T1000 (cell line): ENCODE results near the gene TSEN2.
"Not testable (repeated sequence)": the region's sequence is repeated elsewhere in the genome, so short reads cannot be mapped to it uniquely, and the experiment has no call there.

ENCODE experiments used
- DNase-seq: peaks from one replicate; lab custom pipeline; 2025; ENCODE audit warnings: mixed read lengths; lab: John Stamatoyannopoulos, UW

Gene TSEN2

DNA sequence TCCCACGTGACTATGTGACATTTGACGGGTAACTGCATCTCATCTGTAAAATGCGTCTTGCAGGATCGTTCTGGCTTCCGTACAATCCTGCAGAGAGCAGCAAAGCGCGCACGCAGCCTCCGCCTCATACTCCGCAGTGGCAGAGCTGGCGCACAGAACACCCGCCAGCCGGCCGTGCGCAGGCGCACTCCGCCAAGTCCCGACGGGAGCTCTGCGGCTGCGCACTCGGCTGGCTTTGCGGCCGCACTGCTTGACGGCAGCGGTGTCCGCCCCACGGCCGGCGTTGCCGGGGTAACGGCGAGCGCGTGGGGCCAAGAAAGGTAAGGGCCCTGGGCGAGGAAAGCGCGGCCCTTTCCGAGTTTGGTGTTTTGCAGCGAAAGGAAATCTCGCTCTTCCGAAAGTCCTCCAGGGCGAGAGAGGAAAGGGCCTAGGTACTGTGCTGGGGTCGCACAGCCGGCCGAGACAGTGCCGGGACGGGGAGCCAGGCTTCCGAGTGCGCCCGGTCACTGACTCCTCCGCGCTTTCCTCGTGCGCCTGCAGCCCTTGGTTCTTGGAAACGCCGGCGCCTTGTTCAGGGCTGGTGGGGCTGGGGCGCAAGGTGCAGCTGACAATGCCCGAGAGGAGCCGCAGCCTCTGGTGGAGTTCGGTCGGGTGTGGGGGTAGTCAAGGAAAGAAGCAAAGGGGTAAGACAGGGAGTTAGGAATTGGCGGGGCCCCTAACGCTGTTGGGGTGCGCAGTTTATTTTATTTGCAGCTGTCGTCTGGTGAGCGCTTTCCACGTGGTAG is at the start of gene TSEN2:
Gene TSEN2, plus strand, starts transcription at position 283 of the 785 bp plus-strand sequence. CDS start 5,321 bp downstream, outside the sequence.
- peak; percentile 97 for DNase-seq

DNA sequence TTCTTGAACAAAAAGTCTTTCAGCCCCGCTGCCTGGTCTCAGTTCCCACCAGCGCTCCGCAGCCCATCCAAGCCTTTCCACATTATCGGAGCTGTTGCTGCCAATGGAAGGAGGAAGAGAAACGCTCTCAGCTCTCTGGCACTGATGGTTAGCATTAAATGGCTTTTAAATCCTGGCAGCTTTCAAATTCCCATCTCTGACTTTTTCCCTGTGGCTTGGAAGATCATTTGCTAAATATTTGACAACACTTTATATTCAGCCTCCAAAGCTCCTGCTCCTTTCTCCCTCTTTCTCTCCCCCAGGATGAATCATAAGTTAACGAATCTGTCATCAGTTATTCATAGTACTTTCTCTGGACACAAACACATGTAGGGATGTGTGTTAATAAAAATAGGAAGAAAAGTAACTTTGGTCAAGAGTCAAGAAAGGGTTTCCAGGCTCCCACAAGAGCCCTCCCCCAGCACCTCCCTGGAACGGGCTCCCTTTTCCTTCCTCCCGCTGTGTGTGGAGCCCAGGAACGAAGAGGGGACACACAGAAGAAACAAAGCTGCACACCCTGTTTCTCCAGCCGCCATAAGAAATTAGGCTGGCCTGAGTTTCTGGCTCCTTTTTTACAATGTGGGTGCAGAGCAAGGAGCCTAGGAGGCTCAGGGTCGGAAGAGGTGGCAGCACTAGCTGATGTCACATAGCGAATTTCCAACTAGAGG is 47.6 kb upstream of the TSEN2 start:
- DNase-seq = no peak

DNA sequence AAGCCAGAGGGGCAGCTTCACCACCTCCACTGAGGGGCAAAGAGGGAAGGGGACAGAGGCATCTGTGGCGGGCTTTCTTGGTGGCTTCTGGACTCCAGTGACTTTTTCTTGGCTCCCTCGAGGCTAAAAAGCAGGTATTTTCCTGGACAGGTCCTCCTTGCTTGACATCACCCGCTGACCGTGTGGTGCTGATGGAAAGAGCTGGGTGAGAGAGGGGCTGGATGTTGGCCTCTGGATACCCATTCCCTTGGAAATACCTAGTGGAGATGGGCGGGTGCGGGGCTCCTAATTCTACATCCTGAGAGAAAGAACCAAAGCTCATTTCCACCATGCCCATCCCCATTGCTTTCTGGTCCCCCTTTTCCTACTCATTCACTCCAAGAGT is 47.1 kb upstream of the TSEN2 start:
- DNase-seq = no peak

DNA sequence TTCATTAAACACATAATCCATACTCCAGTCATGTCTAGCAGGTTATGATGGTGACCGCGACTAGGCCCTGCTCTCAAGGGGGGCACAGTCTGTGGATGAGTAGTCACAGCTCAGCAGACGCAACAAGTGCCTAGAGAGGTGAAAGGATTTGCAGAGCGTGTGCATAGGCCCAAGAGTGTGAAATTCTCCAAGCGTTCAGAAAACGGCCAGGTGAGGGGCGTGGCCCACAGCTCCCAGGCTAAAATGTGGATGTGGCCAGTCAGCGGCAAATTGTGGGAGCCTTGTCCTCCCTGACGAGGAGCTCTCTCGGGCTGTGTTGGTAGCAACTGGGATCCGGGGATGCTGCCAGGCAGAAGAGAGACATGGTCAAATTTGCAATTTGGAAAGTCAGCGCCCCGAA is 46.4 kb upstream of the TSEN2 start:
- no peak for DNase-seq

DNA sequence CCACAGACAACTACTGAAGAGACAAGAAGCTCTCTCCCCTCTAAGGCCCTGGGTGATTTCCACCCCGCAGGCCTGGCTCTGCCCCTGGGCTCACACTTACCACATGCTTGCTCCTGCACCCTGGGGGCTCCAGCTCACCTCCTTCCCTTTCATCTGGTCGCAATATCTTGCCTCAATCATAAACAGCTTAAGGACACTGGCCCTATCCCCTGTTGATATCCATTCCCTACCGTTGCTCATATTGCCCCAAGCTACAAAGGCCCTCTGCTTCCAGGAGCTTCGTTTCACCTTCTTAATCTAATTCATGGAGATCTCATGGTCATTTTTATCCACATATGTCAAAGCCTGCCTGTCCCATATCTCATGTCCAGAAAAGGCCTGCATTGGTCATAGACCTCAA is 46.0 kb upstream of the TSEN2 start:
- peak; percentile 22 for DNase-seq

DNA sequence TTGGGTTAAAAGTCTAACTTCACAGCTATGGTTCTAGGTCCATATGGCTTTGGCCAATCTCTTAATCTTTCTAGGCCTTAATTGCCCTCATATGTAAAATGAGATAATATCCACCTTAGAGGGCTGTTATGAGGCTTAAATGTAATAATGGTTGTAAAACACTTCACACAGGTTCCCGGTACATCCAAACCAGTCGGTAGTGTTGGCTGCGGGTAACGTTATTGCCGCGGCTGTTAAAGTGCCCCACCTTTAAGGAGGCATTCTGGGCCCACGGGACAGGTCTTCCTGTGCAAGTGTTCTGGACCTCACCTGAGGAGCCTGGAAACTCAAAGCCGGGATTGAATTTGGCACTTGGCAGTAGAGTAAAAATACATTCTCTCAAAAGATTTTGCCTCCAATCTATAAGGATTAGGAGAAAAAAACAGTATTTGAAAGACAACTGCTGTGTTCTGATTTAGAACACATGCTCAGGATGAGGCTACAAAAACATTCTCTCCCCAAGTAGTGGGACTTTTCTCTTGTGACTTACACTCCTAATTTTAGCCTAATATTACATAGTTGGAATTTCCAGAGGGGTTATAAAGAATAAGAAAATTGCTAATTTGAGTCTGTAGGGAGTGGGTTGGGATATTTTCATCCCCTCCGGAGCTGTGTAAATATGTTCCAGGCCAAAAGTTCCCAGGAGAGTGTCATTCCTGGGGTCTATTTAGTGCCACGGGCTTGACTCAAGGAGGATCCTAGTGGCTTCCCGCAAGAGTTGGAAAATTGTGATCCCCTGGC is 44.9 kb upstream of the TSEN2 start:
- DNase-seq = no peak

DNA sequence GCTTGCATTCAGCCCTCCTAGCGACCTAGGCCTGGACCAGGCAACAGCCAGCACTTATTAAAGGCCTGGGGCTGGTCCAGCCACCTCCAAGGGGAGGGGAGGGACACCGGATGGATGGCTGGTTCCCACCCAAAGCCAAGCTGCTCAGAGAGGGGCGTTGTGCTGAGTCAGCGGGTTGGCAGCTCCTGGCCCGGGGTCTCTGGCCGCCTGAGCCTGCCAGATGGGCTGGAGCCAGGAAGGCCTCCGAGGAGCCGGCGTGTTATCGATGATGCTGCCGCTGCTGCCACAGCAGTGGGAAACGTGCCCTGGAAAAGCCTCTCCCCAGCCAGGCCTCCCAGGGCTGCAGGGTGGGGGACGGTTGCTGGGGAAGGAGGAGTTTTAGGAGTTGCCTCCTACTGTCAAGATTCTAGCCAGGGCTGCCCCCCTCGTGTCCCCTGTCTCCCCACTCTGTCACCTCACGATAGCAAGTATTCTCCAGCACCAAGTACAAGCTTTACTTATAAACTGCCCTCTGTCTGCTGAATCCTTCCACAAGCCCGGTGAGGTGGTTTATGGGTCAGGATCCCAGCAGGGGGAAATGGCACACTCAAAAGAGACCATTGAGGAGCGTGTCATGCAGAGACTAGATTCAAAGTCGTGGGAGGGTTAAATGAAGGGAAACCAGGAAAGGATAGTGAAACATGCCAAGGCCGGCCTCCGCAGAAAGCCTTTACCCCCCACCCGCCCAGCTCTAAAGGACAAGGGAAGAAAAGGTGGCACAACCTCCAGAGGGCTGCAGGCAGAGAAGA is 43.2 kb upstream of the TSEN2 start:
- DNase-seq = no peak

DNA sequence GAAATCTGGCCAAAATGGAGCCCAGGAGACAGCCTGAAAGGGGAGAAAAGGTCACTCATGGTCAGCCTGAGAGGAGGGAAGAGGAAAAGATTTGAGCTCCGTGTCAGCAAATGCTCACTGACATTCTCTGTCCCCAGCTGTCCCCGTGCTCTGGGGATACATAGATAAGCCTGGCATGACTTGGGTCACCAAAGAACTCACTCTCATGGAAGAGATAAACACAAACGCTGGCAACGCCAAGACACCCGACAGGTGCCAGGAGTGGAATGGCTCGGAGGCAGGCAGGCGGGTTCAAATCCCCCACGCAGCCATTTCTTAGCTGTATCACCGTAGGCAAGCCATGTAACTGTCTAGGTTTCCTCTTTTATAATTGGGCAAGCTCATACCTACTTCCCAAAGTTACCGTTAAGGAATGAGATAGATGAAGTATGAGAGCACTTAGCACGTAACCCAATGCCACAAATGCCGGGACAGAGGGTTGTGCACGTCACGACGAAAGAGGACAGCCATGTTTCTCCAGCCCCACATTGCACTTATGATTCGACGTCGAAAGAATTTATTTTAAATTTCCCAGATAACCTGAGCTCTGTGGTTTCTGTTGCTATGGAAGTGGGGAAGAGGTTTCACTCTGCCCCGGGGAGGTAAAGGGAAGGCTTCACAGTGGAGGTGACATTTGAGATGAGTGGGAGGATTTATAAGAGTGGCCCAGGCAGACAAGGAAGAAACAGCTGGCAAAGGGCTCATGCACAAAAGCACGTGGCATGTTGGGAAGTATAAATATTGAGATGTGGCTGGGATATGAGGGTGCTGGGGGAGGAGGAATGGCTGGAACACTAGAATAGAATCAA is 41.4 kb upstream of the TSEN2 start:
- DNase-seq = no peak

DNA sequence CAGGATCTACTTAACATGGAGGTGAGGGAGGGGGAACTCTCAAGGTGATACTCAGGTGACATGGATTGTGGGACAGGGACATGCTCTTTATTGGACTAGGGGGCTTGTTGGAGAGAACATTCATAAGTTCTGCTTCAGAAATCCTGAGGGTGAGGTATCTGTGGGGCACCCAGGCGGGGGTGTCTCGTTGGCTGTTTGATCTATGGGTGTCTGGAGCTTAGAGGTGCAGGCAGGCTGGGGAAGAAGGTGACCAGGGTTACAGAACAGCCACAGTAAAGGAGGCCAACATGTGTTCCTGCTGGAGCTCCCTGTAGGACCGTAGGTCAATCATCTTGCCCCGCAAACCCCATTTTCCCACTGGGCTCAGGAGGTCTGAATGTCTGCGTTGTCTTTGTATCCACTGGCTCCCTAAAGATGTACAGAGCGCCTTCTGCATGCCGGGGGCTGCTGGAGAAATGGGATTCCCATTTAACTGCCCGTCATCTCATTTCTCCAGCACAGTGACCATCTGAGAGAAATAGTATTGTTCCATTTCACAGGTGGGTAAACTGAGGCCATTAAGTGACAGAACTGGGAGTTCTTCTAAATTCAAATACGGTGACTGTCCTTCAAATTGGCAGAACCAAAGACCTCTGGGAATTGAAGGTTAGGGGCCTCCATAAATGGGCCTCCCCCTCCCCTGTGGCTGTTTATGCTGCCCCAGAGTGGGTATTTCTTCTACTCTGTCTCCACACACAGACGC is 40.3 kb upstream of the TSEN2 start:
- DNase-seq = no peak

DNA sequence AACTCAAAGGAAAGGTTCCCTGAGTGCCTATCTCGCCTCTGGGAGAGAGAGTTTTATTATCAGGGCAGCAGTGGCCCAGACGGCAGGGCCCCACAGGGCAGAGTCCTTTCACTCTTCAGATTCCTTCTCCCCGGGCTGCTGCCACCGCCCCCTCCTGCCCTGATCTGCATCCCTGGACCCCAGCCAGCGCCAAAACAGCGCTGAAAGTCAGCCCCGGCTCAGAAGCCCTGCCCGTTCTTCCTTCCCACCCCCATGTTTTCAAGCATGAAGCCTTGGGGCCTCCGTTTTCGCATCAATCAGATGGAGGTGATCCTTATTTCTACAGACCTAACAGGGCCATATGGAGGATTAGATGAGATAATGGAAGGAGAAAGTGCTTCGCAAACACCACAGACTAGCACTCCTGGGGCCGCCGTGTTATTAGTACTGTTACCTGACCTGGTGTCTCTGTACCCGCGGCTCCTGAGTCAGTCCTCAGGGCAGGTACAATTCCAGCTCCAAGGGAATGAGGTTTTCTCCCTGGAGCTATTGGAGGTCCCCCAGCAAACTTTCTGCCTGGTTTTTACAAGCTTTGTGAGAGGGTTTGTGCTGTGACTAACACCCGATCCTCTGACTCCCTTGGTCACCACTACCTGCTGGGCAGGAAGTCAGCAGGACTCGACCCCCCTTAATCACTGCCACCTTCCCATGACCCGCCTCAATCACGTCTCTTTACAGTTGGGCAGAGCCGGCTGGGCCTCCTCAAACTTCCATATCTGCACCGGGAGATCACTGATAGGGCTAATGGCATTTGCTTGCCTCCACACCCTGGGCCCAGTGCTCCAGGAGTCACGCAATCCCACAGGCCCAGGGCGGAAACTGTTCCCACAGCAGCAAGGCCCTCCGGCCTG is 39.5 kb upstream of the TSEN2 start:
- DNase-seq = peak; percentile 85

DNA sequence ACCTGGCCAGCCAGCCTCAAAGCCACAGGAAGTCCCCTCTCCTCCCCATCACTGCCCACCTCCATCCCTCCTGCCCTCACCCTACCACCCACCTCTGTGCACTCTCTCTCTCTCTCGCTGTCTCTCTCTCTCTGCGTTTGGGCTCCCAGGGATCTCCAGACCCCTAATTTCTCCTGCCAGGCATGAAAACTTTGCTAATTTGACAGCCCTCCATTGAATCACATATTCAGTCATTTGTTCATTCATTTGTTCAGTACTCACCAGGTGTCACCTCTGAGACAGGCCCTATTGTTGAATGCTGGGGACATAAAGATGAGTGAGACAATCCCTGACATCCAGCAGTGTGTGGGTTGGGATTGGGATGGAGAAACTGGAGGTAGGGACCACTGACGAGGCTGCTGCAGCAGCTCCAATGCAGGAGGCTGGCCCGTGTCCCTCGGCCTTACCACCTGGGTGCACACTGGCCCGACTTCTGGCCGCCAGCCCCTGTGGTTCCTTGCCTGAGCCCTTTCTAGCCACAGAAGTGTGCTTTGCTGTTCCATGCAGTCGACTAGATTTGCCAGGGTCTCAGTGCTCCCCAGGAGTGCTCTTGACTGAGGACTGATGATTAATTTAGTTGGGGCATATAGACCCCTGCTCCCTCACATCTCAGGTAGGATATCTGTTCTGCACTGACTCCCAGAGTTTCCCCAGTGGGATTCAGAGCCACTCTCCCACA is 38.6 kb upstream of the TSEN2 start:
- DNase-seq = no peak

DNA sequence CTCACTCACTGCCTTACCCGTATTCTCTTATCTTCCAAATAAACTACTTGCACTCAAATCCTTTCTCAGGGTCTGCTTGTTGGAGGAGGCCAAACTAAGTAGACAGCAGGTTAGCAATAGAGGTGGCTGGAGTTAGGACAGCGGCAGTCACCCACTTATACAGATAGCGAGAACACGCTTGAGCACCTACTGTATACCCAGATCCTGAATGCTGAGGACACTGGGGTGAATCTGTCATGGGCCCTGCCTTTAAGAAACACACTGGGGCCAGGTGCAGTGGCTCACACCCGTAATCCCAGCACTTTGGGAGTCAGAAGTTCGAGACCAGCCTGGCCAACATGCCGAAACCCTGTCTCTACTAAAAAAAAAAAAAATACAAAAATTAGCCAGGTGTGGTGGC is 38.0 kb upstream of the TSEN2 start:
- no peak for DNase-seq

DNA sequence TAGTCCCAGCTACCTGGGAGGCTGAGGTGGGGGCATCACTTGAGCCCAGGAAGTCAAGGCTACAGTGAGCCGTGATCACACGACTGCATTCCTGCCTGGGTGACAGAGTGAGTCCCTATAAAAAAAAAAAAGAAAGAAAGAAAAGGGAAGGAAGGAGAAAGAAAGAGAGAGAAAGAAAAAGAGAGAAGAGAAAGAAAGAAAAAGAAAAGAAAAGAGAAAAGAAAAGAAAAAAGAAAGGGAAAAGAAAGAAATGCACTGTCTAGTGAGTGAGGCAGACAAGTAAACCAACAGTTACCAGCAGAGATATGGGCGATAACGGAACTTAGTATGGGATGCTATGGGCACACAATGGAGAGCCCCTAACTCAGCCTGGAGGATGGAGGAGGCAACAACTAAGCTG is 37.2 kb upstream of the TSEN2 start:
- no peak for DNase-seq

DNA sequence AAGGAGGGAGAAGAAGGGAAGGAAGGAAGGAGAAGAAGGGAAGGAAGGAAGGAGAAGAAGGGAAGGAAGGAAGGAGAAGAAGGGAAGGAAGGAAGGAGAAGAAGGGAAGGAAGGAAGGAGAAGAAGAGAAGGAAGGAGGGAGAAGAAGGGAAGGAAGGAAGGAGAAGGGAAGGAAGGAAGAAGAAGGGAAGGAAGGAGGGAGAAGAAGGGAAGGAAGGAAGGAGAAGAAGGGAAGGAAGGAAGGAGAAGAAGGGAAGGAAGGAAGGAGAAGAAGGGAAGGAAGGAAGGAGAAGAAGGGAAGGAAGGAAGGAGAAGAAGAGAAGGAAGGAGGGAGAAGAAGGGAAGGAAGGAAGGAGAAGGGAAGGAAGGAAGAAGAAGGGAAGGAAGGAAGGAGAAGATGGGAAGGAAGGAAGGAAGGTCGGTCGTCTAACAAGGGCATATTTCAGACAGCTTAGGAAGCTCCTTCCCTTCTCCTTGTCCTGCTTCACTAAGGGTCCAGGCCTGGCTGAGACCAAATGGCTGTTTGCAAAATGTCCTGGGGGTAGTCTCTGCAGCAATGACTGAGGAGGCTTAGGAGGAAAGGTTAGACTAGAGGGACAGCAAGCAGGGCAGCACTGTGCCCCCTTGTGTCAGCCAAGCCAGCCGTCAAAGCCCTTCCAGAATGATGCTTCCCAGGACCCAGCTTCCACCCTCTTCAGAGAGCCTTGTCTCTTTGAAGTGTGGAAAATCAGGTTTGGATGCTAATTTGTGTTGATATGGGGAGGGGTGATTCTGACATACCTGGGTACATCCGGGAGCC is 35.7 kb upstream of the TSEN2 start:
- not testable (repeated sequence) for DNase-seq

DNA sequence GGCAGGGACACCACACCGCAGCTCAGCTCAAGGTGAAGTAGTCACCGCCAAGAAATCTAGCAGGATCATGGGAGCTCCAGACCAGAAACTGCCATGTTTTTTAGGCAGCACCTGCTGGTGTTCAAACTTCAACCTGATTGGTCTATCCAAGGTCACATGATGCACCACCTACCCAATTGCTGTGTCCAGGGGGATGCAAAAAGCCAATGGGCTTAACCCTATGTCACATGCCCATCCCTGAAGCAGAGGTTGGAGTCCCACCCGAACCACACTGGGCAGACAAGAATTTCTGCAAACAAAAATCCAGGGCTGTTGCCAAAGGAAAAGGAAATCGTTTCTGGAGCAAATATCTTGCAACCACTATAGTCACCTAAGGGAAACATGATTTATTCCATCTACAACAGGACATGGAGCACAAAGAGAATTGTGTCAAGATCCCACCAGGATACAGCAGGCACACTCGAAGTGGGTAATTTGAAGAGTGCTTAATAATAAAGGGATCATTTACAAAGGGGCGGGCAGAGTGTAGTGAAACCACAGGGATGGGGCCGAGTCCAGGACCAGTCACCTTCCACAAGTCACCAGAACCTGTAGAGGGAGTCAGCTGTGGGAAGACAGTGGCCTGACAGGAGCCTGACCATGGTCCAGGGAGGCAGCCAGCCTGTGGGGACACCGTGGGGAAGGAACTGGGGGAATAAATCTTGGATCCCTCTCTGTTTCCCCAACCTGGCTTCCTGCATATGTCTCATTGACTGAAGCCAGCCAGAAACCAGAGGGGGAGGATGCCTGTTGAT is 34.2 kb upstream of the TSEN2 start:
- DNase-seq = no peak

DNA sequence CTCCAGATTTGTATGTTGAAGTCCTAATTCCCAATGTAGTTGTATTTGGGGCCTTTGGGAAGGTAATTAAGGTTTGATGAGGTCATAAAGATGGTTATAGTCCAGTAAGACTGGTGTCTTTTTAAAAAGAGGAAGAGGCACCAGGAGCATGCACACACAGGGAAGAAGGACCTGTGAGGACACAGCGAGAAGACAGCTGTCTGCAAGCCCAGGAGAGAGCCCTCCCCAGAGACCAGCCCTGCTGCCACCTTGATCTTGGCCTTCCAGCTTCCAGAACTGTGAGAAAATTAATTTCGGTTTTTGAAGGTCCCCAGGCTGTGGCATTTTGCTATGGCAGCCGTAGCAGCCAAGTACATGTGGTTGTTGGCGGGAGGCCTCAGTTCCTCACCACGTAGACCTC is 32.8 kb upstream of the TSEN2 start:
- no peak for DNase-seq

DNA sequence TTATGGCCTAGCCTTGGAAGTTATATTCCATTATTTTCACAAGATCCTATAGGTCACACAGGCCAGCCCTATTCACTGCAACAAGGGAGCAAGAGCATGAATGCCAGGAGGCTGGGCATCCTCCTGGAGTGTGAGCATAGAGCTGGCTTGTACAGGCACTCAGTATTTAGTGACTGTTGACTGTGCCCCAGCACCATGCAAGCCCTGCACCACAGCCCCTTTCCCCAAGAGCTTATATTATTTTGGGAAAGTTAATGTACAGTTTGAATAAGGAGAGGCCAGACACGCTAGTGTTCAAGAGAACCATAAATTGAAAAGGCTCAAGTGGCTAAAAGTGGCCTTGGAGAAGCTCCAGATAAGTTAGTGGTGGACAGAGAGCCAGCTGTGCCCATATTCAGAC is 32.3 kb upstream of the TSEN2 start:
- DNase-seq = no peak
